Measurements from ENCODE around the gene IDI2. TPM values are rescaled to one million over a fixed set of nuclear protein-coding genes. Genes with fewer than 3 reads are reported as not detected.

Gene IDI2
- total RNA-seq, 1 experiment from 2014 or later, result not detected

GRCh38 chr10:983971-984655 lies 41.5 kb downstream of the IDI2 start:
- ATAC-seq, result no peak
- H3K9me3 Mint-ChIP-seq, result peaks cover 28% of the 10 kb centered on the region
- peaks cover 27% of the 10 kb centered on the region for H3K36me3 Mint-ChIP-seq
- H3K4me3 Mint-ChIP-seq, result no peak overlapping the region
- H3K27ac Mint-ChIP-seq, result no peak overlapping the region
- H3K27me3 Mint-ChIP-seq (ENCODE audit: low read depth), result peaks cover 6% of the 10 kb centered on the region
- CTCF ChIA-PET, result no interaction called here
- POLR2A ChIA-PET, result interaction anchor here (0.5 kb wide), 1 partner anchor 16 kb away, joined by 3 read pairs; no protein-coding TSS in a partner anchor
- DNase-seq (ENCODE audit: low spot score), result no peak
- no peak for TF ChIP-seq NR3C1 (CRISPR knock-in tag; conservative IDR thresholded peaks at IDR 0.05; ENCODE audit: low read depth)
- TF ChIP-seq ATF6 (CRISPR knock-in tag; IDR thresholded peaks at IDR 0.05), result no peak
- no peak for TF ChIP-seq RORB (CRISPR knock-in tag; IDR thresholded peaks at IDR 0.05)
- no peak for TF ChIP-seq ZMAT4 (CRISPR knock-in tag; IDR thresholded peaks at IDR 0.05)
- TF ChIP-seq ATF2 (CRISPR knock-in tag; IDR thresholded peaks at IDR 0.05; ENCODE audit: borderline replicate concordance, low read depth), result no peak
- TF ChIP-seq ZNF281 (CRISPR knock-in tag; IDR thresholded peaks at IDR 0.05), result no peak
- TF ChIP-seq TEAD1 (CRISPR knock-in tag; IDR thresholded peaks at IDR 0.05), result no peak
- TF ChIP-seq ZNF423 (CRISPR knock-in tag; IDR thresholded peaks at IDR 0.05), result no peak
- TF ChIP-seq MYBL2 (CRISPR knock-in tag; IDR thresholded peaks at IDR 0.05), result no peak
- TF ChIP-seq ARID4B (CRISPR knock-in tag; IDR thresholded peaks at IDR 0.05; ENCODE audit: borderline replicate concordance), result no peak
- no peak for TF ChIP-seq USF2 (CRISPR knock-in tag; IDR thresholded peaks at IDR 0.05)
- no peak for TF ChIP-seq USF1 (CRISPR knock-in tag; IDR thresholded peaks at IDR 0.05)
- no peak for TF ChIP-seq SOX15 (CRISPR knock-in tag; IDR thresholded peaks at IDR 0.05)
- TF ChIP-seq ELF4 (CRISPR knock-in tag; IDR thresholded peaks at IDR 0.05; ENCODE audit: low read depth), result no peak
- no peak for TF ChIP-seq TEAD4 (CRISPR knock-in tag; IDR thresholded peaks at IDR 0.05)
- no peak for TF ChIP-seq NR1H2 (CRISPR knock-in tag; IDR thresholded peaks at IDR 0.05)
- no peak for TF ChIP-seq E2F1 (CRISPR knock-in tag; IDR thresholded peaks at IDR 0.05)
- TF ChIP-seq FOXJ3 (CRISPR knock-in tag; IDR thresholded peaks at IDR 0.05; ENCODE audit: borderline replicate concordance), result no peak
- TF ChIP-seq ATF3 (CRISPR knock-in tag; conservative IDR thresholded peaks at IDR 0.05), result no peak
- TF ChIP-seq CDX4 (CRISPR knock-in tag; IDR thresholded peaks at IDR 0.05; ENCODE audit: borderline replicate concordance), result no peak
- peaks cover 9% of the 10 kb centered on the region for H3K4me1 Mint-ChIP-seq
